Measurements from ENCODE around the gene C20orf202.

Gene C20orf202

GRCh38 chr20:1182106-1182505, 21.1 kb upstream of the C20orf202 start:
- in situ Hi-C loops (cut with MboI; ENCODE audit: low pct_unique_long_range_greater_than_20kb, low sequenced_read_pairs): no loop called here
- peak; percentile 30 for DNase-seq

GRCh38 chr20:1183153-1183552, 20.1 kb upstream of the C20orf202 start:
- in situ Hi-C loops (cut with MboI; ENCODE audit: low pct_unique_long_range_greater_than_20kb, low sequenced_read_pairs): no loop called here
- no peak for DNase-seq

GRCh38 chr20:1184260-1184637, 19.0 kb upstream of the C20orf202 start:
- DNase-seq: no peak
- in situ Hi-C loops (cut with MboI; ENCODE audit: low pct_unique_long_range_greater_than_20kb, low sequenced_read_pairs): no loop called here

- DNase-seq: no peak
- in situ Hi-C loops (cut with MboI; ENCODE audit: low pct_unique_long_range_greater_than_20kb, low sequenced_read_pairs): no loop called here
Observed at GRCh38 chr20:1184638-1185315, 18.5 kb upstream of the C20orf202 start, which contains the start of gene TMEM74B. Gene TMEM74B (minus strand): TSS chr20:1184981. CDS start chr20:1183801, 1,180 bp downstream.

GRCh38 chr20:1185316-1185741, 17.9 kb upstream of the C20orf202 start:
- in situ Hi-C loops (cut with MboI; ENCODE audit: low pct_unique_long_range_greater_than_20kb, low sequenced_read_pairs): no loop called here

GRCh38 chr20:1185790-1186334, 17.4 kb upstream of the C20orf202 start:
- in situ Hi-C loops (cut with MboI; ENCODE audit: low pct_unique_long_range_greater_than_20kb, low sequenced_read_pairs): no loop called here
- peak; percentile 64 for DNase-seq

More at GRCh38 chr20:1185316-1185741, 17.9 kb upstream of the C20orf202 start:
- DNase-seq: no peak

GRCh38 chr20:1186367-1186991, 16.8 kb upstream of the C20orf202 start:
- in situ Hi-C loops (cut with MboI; ENCODE audit: low pct_unique_long_range_greater_than_20kb, low sequenced_read_pairs): no loop called here
- no peak for DNase-seq

- in situ Hi-C loops (cut with MboI; ENCODE audit: low pct_unique_long_range_greater_than_20kb, low sequenced_read_pairs): no loop called here
Observed at GRCh38 chr20:1187605-1188171, 15.6 kb upstream of the C20orf202 start.

GRCh38 chr20:1188347-1188746, 14.9 kb upstream of the C20orf202 start:
- in situ Hi-C loops (cut with MboI; ENCODE audit: low pct_unique_long_range_greater_than_20kb, low sequenced_read_pairs): no loop called here
- no peak for DNase-seq

More at GRCh38 chr20:1187605-1188171, 15.6 kb upstream of the C20orf202 start:
- DNase-seq: no peak

GRCh38 chr20:1189827-1190226, 13.4 kb upstream of the C20orf202 start:
- in situ Hi-C loops (cut with MboI; ENCODE audit: low pct_unique_long_range_greater_than_20kb, low sequenced_read_pairs): no loop called here
- DNase-seq: no peak

GRCh38 chr20:1190847-1191246, 12.4 kb upstream of the C20orf202 start:
- in situ Hi-C loops (cut with MboI; ENCODE audit: low pct_unique_long_range_greater_than_20kb, low sequenced_read_pairs): no loop called here
- DNase-seq: no peak

- DNase-seq: no peak
- in situ Hi-C loops (cut with MboI; ENCODE audit: low pct_unique_long_range_greater_than_20kb, low sequenced_read_pairs): no loop called here
Observed at GRCh38 chr20:1191299-1191698, 12.0 kb upstream of the C20orf202 start.

- DNase-seq: no peak
- in situ Hi-C loops (cut with MboI; ENCODE audit: low pct_unique_long_range_greater_than_20kb, low sequenced_read_pairs): no loop called here
Observed at GRCh38 chr20:1195226-1195625, 8.0 kb upstream of the C20orf202 start.

- no peak for DNase-seq
- in situ Hi-C loops (cut with MboI; ENCODE audit: low pct_unique_long_range_greater_than_20kb, low sequenced_read_pairs): no loop called here
Observed at GRCh38 chr20:1196634-1197033, 6.6 kb upstream of the C20orf202 start.

GRCh38 chr20:1197801-1198200, 5.5 kb upstream of the C20orf202 start:
- in situ Hi-C loops (cut with MboI; ENCODE audit: low pct_unique_long_range_greater_than_20kb, low sequenced_read_pairs): no loop called here
- no peak for DNase-seq

- in situ Hi-C loops (cut with MboI; ENCODE audit: low pct_unique_long_range_greater_than_20kb, low sequenced_read_pairs): no loop called here
- DNase-seq: no peak
Observed at GRCh38 chr20:1198751-1199150, 4.5 kb upstream of the C20orf202 start.

GRCh38 chr20:1199212-1199873, 3.9 kb upstream of the C20orf202 start:
- no peak for DNase-seq
- in situ Hi-C loops (cut with MboI; ENCODE audit: low pct_unique_long_range_greater_than_20kb, low sequenced_read_pairs): no loop called here

GRCh38 chr20:1199964-1200363, 3.3 kb upstream of the C20orf202 start:
- DNase-seq: no peak
- in situ Hi-C loops (cut with MboI; ENCODE audit: low pct_unique_long_range_greater_than_20kb, low sequenced_read_pairs): no loop called here

GRCh38 chr20:1203630-1204029, 376 bp downstream of the C20orf202 start:
- in situ Hi-C loops (cut with MboI; ENCODE audit: low pct_unique_long_range_greater_than_20kb, low sequenced_read_pairs): no loop called here
- no peak for DNase-seq

- peak; percentile 24 for DNase-seq
- in situ Hi-C loops (cut with MboI; ENCODE audit: low pct_unique_long_range_greater_than_20kb, low sequenced_read_pairs): no loop called here
Observed at GRCh38 chr20:1204113-1204512, 859 bp downstream of the C20orf202 start.
